Panc1 (cell line): ENCODE results near the gene COG2.

Experiments
- TF ChIP-seq, protein P1 (sequence below): fragments of 450-650 bp; IDR thresholded peaks from 2 replicates; pipeline ENCODE4 v1.5.1; 2017; ENCODE audit warnings: mild to moderate bottlenecking
- TF ChIP-seq, protein P2 (sequence below), 2 experiments: IDR thresholded peaks; 2 replicates each; pipeline ENCODE4 v1.6.1; 2011 to 2012; ENCODE audit warnings: low read depth in 2 of 2, control low read depth in 1 of 2, low read length in 1 of 2, mild to moderate bottlenecking in 1 of 2, moderate library complexity in 1 of 2; ENCODE audit not compliant: insufficient read depth in 1 of 2

DNA sequence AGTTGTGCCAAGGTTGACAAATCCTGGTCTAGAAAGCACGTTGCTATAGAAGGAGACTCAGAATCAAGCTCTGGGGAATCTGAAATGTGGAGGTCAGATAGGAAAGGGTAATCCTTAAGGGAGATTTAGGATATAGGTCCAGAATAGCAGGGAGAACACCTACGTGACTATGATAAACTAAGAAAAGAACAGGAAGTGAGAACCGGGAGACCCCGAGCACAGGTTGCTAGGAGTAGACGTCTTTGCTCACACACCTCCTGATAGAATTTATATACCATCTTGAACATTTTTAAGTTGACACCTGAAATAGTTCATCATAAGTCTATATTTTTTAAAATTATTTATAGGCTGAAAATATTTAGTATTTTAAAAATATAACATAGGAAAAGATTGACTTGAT lies 7.9 kb upstream of the COG2 start:
- TF ChIP-seq, protein P1, sequence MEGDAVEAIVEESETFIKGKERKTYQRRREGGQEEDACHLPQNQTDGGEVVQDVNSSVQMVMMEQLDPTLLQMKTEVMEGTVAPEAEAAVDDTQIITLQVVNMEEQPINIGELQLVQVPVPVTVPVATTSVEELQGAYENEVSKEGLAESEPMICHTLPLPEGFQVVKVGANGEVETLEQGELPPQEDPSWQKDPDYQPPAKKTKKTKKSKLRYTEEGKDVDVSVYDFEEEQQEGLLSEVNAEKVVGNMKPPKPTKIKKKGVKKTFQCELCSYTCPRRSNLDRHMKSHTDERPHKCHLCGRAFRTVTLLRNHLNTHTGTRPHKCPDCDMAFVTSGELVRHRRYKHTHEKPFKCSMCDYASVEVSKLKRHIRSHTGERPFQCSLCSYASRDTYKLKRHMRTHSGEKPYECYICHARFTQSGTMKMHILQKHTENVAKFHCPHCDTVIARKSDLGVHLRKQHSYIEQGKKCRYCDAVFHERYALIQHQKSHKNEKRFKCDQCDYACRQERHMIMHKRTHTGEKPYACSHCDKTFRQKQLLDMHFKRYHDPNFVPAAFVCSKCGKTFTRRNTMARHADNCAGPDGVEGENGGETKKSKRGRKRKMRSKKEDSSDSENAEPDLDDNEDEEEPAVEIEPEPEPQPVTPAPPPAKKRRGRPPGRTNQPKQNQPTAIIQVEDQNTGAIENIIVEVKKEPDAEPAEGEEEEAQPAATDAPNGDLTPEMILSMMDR = no peak
- TF ChIP-seq, protein P2, sequence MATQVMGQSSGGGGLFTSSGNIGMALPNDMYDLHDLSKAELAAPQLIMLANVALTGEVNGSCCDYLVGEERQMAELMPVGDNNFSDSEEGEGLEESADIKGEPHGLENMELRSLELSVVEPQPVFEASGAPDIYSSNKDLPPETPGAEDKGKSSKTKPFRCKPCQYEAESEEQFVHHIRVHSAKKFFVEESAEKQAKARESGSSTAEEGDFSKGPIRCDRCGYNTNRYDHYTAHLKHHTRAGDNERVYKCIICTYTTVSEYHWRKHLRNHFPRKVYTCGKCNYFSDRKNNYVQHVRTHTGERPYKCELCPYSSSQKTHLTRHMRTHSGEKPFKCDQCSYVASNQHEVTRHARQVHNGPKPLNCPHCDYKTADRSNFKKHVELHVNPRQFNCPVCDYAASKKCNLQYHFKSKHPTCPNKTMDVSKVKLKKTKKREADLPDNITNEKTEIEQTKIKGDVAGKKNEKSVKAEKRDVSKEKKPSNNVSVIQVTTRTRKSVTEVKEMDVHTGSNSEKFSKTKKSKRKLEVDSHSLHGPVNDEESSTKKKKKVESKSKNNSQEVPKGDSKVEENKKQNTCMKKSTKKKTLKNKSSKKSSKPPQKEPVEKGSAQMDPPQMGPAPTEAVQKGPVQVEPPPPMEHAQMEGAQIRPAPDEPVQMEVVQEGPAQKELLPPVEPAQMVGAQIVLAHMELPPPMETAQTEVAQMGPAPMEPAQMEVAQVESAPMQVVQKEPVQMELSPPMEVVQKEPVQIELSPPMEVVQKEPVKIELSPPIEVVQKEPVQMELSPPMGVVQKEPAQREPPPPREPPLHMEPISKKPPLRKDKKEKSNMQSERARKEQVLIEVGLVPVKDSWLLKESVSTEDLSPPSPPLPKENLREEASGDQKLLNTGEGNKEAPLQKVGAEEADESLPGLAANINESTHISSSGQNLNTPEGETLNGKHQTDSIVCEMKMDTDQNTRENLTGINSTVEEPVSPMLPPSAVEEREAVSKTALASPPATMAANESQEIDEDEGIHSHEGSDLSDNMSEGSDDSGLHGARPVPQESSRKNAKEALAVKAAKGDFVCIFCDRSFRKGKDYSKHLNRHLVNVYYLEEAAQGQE (IDR thresholded peaks at IDR 0.05; ENCODE audit: insufficient read depth in 1 of 2, low read depth in 2 of 2, low read length in 1 of 2) = no peak
